Right lobe of liver (tissue), 6 donors: ENCODE results near the gene KRT10. TPM values are rescaled to one million over a fixed set of nuclear protein-coding genes. Genes with fewer than 3 reads are reported as not detected.

Experiments used
- ATAC-seq, 4 donors: fragments of 200-7000 bp; cut with Tn5 transposase; one replicate each; pipeline ENCODE4 v1.9.1; 2020; ENCODE audit warnings: mild to moderate bottlenecking in 4 of 4, moderate library complexity in 4 of 4
- DNase-seq, 3 donors: peaks; one replicate each; pipeline ENCODE4 v3.0.0-alpha.2; 2020
- H3K27ac ChIP-seq, 3 donors: fragments of 200-600 bp; one replicate each; pipeline ENCODE4 v1.8.0; 2022
- H3K27me3 ChIP-seq, 2 donors: fragments of 200-600 bp; one replicate each; pipeline ENCODE4 v1.8.0; 2022
- H3K36me3 ChIP-seq, 4 donors: fragments of 200-600 bp; sonication (generic) in 1 of 4; one replicate each; pipeline versions ENCODE4 v1.5.1 to v1.8.0; 2017 to 2022; ENCODE audit warnings: control low read depth in 1 of 4
- H3K4me1 ChIP-seq, 4 donors: fragments of 200-600 bp; sonication (generic) in 1 of 4; one replicate each; pipeline versions ENCODE4 v1.5.1 to v1.8.0; 2017 to 2022; ENCODE audit warnings: control low read depth in 1 of 4
- H3K4me3 ChIP-seq, 3 donors: fragments of 200-600 bp; one replicate each; pipeline ENCODE4 v1.8.0; 2022
- H3K9me3 ChIP-seq, 4 donors: fragments of 200-600 bp; sonication (generic) in 1 of 4; one replicate each; pipeline versions ENCODE4 v1.5.1 to v1.8.0; 2017 to 2022; ENCODE audit warnings: control low read depth in 1 of 4
- CTCF ChIP-seq, 4 donors: fragments of 200-600 bp in 3 of 4; fragments of 450-650 bp in 1 of 4; IDR thresholded peaks; one replicate each; pipeline versions ENCODE4 v1.5.1 to v1.8.0; 2016 to 2022; ENCODE audit warnings: antibody characterized with exemption in 4 of 4, mild to moderate bottlenecking in 2 of 4
- POLR2A ChIP-seq: fragments of 450-650 bp; IDR thresholded peaks from one replicate; pipeline ENCODE4 v1.6.1; 2017; ENCODE audit warnings: antibody characterized with exemption, mild to moderate bottlenecking
- WGBS: methylation state at CpG from one replicate; pipeline ENCODE4 v1.1.6; 2018; ENCODE audit warnings: low coverage, low lambda C conversion rate; ENCODE audit not compliant: insufficient coverage; ENCODE audit errors: missing lambda C conversion rate; 5-methylcytosine and 5-hydroxymethylcytosine counted together
- intact Hi-C, 2 donors: fragments of 100-400 bp; cut with DNase I; formaldehyde crosslinking; loops; one replicate each; pipeline versions ENCODE4 v1.11.2 to v1.14.1; 2022
- long read RNA-seq: library from polyadenylated mRNA; unstranded; transcript quantifications from one replicate; pipeline ENCODE4 v2.0.0, GENCODE V29; 2019
- total RNA-seq, 6 experiments: library from RNA; depleted of rRNA in 2 of 6; stranded (reverse); fragments of >200 nt in 2 of 6; fragmentation: NEBNext Ultra II Directional in 3 of 6; extraction: Animal tissue kit (Norgen Biotek cat#: 25700) in 3 of 6; gene quantifications; one replicate each; pipeline versions ENCODE4 v1.1.0 to v1.2.4, GENCODE V29; 2016 to 2023
- donor health status: DM: no; HTN: yes; CAD: no.
- donor health status: DM: no; HTN: no; CAD: no.
- donor health status: DM: no; HTN: no; CAD: no.
- donor health status: DM: no; HTN: yes; CAD: no.
- donor health status: DM: no; HTN: yes; CAD: no.

The KRT10 gene
- total RNA-seq: 10 to 100 TPM; 11.4 to 20.4 (median 17.4) TPM
- long read RNA-seq, partial matches to known transcripts: 2 of 2 reads
- long read RNA-seq, other reads (novel, unspliced or antisense): 0 of 2 reads

DNA sequence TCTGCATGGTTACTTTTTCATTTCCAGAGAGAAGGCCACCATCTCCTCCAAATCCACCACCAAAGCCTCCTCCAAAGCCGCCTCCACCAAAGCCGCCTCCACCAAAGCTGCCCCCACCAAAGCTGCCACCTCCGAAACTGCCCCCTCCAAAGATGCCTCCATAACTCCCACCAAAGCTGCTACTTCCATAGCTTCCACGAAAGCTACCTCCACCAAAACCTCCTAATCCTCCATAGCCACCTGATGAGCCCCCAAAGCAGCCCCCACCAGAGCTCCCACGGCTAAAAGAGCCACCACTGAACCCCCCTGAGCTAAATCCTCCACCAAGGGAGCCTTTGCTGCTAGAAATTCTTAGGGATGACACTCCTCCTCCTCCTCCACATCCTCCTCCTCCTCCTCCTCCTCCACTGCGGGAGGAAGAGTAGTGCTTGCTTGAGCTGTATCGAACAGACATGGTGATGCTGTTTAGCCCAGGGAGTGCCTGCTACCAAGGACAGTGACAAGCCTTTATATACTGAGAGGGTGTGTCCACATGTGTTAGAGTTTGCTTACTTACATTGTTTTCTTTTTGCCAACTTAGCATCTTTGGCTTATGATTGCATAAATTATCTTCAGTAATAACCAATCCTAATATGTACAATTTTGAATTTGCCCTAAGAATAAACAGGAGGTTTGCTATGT is at the start of gene KRT10:
Gene KRT10, minus strand, starts transcription at position 483 of the 681 bp plus-strand sequence. Its CDS starts 29 bp downstream, at position 454.
- peaks cover 0 to 6% (median 0%) of the 10 kb centered on the region in 4 donors for H3K4me1 ChIP-seq

DNA sequence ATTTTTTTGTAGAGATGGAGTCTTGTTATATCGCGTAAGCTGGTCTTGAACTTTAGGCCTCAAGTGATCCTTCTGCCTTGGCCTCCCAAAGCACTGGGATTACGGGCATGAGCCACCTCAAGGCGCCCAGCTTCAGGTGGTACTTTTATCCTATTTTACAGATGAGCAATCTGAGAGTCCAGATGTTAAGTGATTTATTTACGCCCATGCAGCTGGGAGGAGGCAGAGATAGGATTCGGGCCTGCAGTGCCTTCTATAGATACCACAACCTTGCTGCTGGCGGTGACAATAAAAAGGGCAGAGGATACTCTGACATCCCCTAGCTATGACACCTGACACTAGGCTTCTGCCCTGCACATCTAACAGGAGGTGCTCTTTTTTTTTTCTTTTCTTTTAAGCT is 48.9 kb upstream of the KRT10 start:
- Histone ChIP-seq H3K4me1 (no peaks in the 10 kb centered on the region), H3K36me3 (no peaks in the 10 kb centered on the region), H3K9me3 (no peaks in the 10 kb centered on the region), H3K27ac (no peak overlapping the region), H3K27me3 (no peaks in the 10 kb centered on the region), H3K4me3 (no peak overlapping the region)
- TF ChIP-seq POLR2A: no peak
- no peak for TF ChIP-seq CTCF (IDR thresholded peaks at IDR 0.05)
- ATAC-seq (no peak), DNase-seq (no peak)
- intact Hi-C loops: no loop called here
- 91% methylated on average over 5 of the region's 7 CpGs for WGBS

More for the DNA sequence above, at the start of gene KRT10:
- TF ChIP-seq CTCF (IDR thresholded peaks at IDR 0.05) (no peak), POLR2A (no peak)
- WGBS: 83% methylated on average over 5 of the region's 7 CpGs
- Histone ChIP-seq H3K4me3 (no peak within 1 kb of the TSS), H3K27ac (no peak within 1 kb of the TSS), H3K9me3 (no peaks in the 10 kb centered on the region), H3K27me3 (no peaks in the 10 kb centered on the region), H3K36me3 (no peaks in the 10 kb centered on the region)
- intact Hi-C loops: no loop called here
- no peak for DNase-seq
- no peak for ATAC-seq

DNA sequence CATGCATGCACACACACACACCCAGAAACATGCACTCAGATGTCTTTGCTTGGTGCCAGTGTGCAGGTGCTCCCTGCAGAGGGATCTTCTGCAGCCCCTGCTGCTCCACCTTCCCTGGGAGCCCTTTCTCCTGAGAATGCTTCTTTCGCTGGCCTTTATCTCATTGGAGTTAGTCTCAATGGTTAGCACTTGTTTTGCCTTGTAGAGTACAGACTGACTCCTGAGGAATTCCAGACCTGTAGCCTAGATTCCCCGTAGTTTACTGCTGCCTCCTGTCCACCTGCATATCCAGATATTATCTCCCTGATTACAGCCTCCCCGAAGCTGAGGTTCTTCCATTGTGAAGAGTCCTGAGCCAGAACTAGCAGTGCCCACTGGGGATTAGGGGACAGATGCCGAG is 47.7 kb upstream of the KRT10 start:
- Histone ChIP-seq H3K27ac (no peak overlapping the region), H3K9me3 (no peaks in the 10 kb centered on the region), H3K4me1 (no peaks in the 10 kb centered on the region), H3K4me3 (no peak overlapping the region), H3K36me3 (no peaks in the 10 kb centered on the region), H3K27me3 (no peaks in the 10 kb centered on the region)
- intact Hi-C loops: no loop called here
- ATAC-seq (no peak), DNase-seq (no peak)
- TF ChIP-seq CTCF (IDR thresholded peaks at IDR 0.05) (no peak), POLR2A (no peak)
- 69% methylated on average over 3 of the region's 4 CpGs for WGBS

- ATAC-seq: no peak
- H3K36me3 ChIP-seq: no peaks in the 10 kb centered on the region
- no peak within 1 kb of the TSS for H3K4me3 ChIP-seq
- H3K9me3 ChIP-seq: no peaks in the 10 kb centered on the region
- no peak within 1 kb of the TSS for H3K27ac ChIP-seq
- no peak for DNase-seq
- intact Hi-C loops: no loop called here
- H3K27me3 ChIP-seq: no peaks in the 10 kb centered on the region
- no peak for TF ChIP-seq CTCF (IDR thresholded peaks at IDR 0.05)
- no peak for TF ChIP-seq POLR2A
- 93% methylated on average over 8 of the region's 8 CpGs for WGBS
- no peaks in the 10 kb centered on the region for H3K4me1 ChIP-seq
Measured at GRCh38 chr17:40866838-40867237, 44.4 kb upstream of the KRT10 start, which contains the start of gene KRT12. KRT12 (minus strand) TSS chr17:40867223; CDS start chr17:40867186, 37 bp downstream.
